Panc1 (cell line): ENCODE data around the gene SOAT1. TPM values are rescaled to one million over a fixed set of nuclear protein-coding genes. Genes with fewer than 3 reads are reported as not detected.

Source experiments
- ATAC-seq: fragments of 200-7000 bp; cut with Tn5 transposase; 2 replicates; pipeline ENCODE4 v1.9.1; 2020; ENCODE audit warnings: mild to moderate bottlenecking, moderate library complexity
- BruUV-seq: library from RNA; stranded (reverse); fragments of 400-500 nt; replicated peaks from 2 replicates; lab custom pipeline; 2021; lab: Mats Ljungman, UMichigan
- CTCF ChIA-PET: fragments of 300-600 bp; sonication (Branson Sonifier 250); formaldehyde crosslinking; loops from one replicate; lab custom pipeline; 2022; ENCODE audit warnings: antibody characterized with exemption; lab: Charles Lee
- POLR2A ChIA-PET: fragments of 300-600 bp; sonication (Branson Sonifier 250); formaldehyde crosslinking; loops from one replicate; lab custom pipeline; 2022; ENCODE audit warnings: antibody characterized with exemption; lab: Charles Lee
- DNase-seq: peaks from one replicate; pipeline ENCODE4 v3.0.0-alpha.2; 2010; ENCODE audit warnings: low read depth, low spot score
- H3K27ac ChIP-seq: 2 replicates; pipeline ENCODE4 v1.5.1; 2011; ENCODE audit warnings: mild to moderate bottlenecking, low read length, inconsistent platforms
- H3K27me3 ChIP-seq: fragments of 200-500 bp; sonication (Bioruptor generic); 2 replicates; pipeline ENCODE4 v1.6.0; 2014; ENCODE audit warnings: low read length, inconsistent platforms; ENCODE audit not compliant: control insufficient read depth, insufficient read depth
- H3K36me3 ChIP-seq: fragments of 200-500 bp; sonication (Bioruptor generic); 2 replicates; pipeline ENCODE4 v1.5.1; 2014; ENCODE audit warnings: inconsistent platforms, mild to moderate bottlenecking, low read length, moderate library complexity; ENCODE audit not compliant: control insufficient read depth, insufficient read depth
- H3K4me1 ChIP-seq: 2 replicates; pipeline ENCODE4 v1.5.1; 2011; ENCODE audit warnings: inconsistent platforms, mild to moderate bottlenecking, low read length, moderate library complexity; ENCODE audit not compliant: control insufficient read depth, insufficient read depth
- H3K4me3 ChIP-seq, 2 experiments: 2 replicates each; pipeline ENCODE4 v1.5.1; 2011 to 2012; ENCODE audit warnings: low read depth in 2 of 2, low read length in 2 of 2, mild to moderate bottlenecking in 2 of 2, inconsistent platforms in 1 of 2, moderate library complexity in 1 of 2
- H3K9me3 ChIP-seq: fragments of 200-500 bp; sonication (Bioruptor generic); 2 replicates; pipeline ENCODE4 v1.5.1; 2014; ENCODE audit warnings: low read depth, mild to moderate bottlenecking, inconsistent platforms, low read length, moderate library complexity; ENCODE audit not compliant: control insufficient read depth, insufficient read depth
- CTCF ChIP-seq: fragments of 450-650 bp; IDR thresholded peaks from 2 replicates; pipeline ENCODE4 v1.5.1; 2017; ENCODE audit warnings: mild to moderate bottlenecking
- POLR2AphosphoS5 ChIP-seq: IDR thresholded peaks from 2 replicates; pipeline ENCODE4 v1.6.1; 2012; ENCODE audit warnings: mild to moderate bottlenecking, low read depth, low read length, moderate library complexity
- REST ChIP-seq, 2 experiments: IDR thresholded peaks; 2 replicates each; pipeline ENCODE4 v1.6.1; 2011 to 2012; ENCODE audit warnings: low read depth in 2 of 2, control low read depth in 1 of 2, low read length in 1 of 2, mild to moderate bottlenecking in 1 of 2, moderate library complexity in 1 of 2; ENCODE audit not compliant: insufficient read depth in 1 of 2
- SIN3A ChIP-seq: IDR thresholded peaks from 2 replicates; pipeline ENCODE4 v1.6.1; 2012; ENCODE audit warnings: low read depth, mild to moderate bottlenecking, low read length, moderate library complexity, borderline replicate concordance; ENCODE audit not compliant: insufficient read depth
- TCF7L2 ChIP-seq: IDR thresholded peaks from 2 replicates; pipeline ENCODE4 v1.6.1; 2011; ENCODE audit warnings: mild to moderate bottlenecking, low read depth, low read length, inconsistent platforms
- in situ Hi-C: cut with HindIII; loops from 2 replicates; pipeline ENCODE4 v1.10.0; 2016; ENCODE audit warnings: low sequenced_read_pairs, low pct_unique_long_range_greater_than_20kb
- intact Hi-C: fragments of 100-400 bp; cut with micrococcal nuclease; formaldehyde crosslinking; loops from one replicate; pipeline ENCODE4 v1.10.0; 2022; ENCODE audit not compliant: unreplicated experiment
- total RNA-seq: library from RNA; stranded (reverse); gene quantifications from one replicate; pipeline ENCODE4 v1.2.1, GENCODE V29; 2021; ENCODE audit not compliant: unreplicated experiment

The SOAT1 gene
- total RNA-seq, 1 experiment from 2014 or later: 57.2 TPM

- ChIA-PET CTCF (no interaction called here), POLR2A (no interaction called here)
- intact Hi-C loops: no loop called here
- no peaks in the 10 kb centered on the region for H3K4me1 ChIP-seq
- BruUV-seq: no TSS peak
- no peaks in the 10 kb centered on the region for H3K36me3 ChIP-seq
- H3K9me3 ChIP-seq: no peaks in the 10 kb centered on the region
- no peaks in the 10 kb centered on the region for H3K27me3 ChIP-seq
- ATAC-seq (no peak), DNase-seq (no peak)
- no peak overlapping the region for H3K27ac ChIP-seq
- in situ Hi-C loops: no loop called here
- TF ChIP-seq REST (IDR thresholded peaks at IDR 0.05; ENCODE audit: insufficient read depth in 1 of 2, low read depth in 2 of 2, low read length in 1 of 2) (no peak), SIN3A (no peak)
- H3K4me3 ChIP-seq: no peak overlapping the region
These were observed 78.6 kb downstream of the SOAT1 start for GRCh38 chr1:179372160-179372559.

- TF ChIP-seq POLR2AphosphoS5: no peak
- TF ChIP-seq TCF7L2: no peak
- no peak for TF ChIP-seq SIN3A
- TF ChIP-seq CTCF: no peak
- no peak for TF ChIP-seq REST (IDR thresholded peaks at IDR 0.05; ENCODE audit: insufficient read depth in 1 of 2, low read depth in 2 of 2, low read length in 1 of 2)
- no peaks in the 10 kb centered on the region for H3K4me1 ChIP-seq
- no peak overlapping the region for H3K4me3 ChIP-seq
- ATAC-seq: no peak
- H3K27ac ChIP-seq: no peak overlapping the region
- DNase-seq: no peak
- H3K9me3 ChIP-seq: no peaks in the 10 kb centered on the region
- in situ Hi-C loops: no loop called here
- intact Hi-C loops: no loop called here
- no peaks in the 10 kb centered on the region for H3K36me3 ChIP-seq
- CTCF ChIA-PET: no interaction called here
- no TSS peak for BruUV-seq
- H3K27me3 ChIP-seq: no peaks in the 10 kb centered on the region
- POLR2A ChIA-PET: no interaction called here
These were observed 82.6 kb downstream of the SOAT1 start for GRCh38 chr1:179376223-179376622.
